Measurements from ENCODE around the gene TMEM221. TPM values are rescaled to one million over a fixed set of nuclear protein-coding genes. Genes with fewer than 3 reads are reported as not detected.
A peak's percentile ranks its signal among the peaks of the same experiment; 100 is the strongest.

The TMEM221 gene
- total RNA-seq, 1 donor from 2014 or later, result 4.5 TPM

- peaks cover 8% of the 10 kb centered on the region for H3K4me1 Mint-ChIP-seq (ENCODE audit: low read depth)
- H3K27ac Mint-ChIP-seq, result no peak overlapping the region
- no peak for TF ChIP-seq CTCF (IDR thresholded peaks at IDR 0.05; ENCODE audit: unreplicated experiment)
These were observed 39.0 kb upstream of the TMEM221 start for GRCh38 chr19:17487284-17488121.

GRCh38 chr19:17486545-17487240 is 38.2 kb upstream of the TMEM221 start:
- no peak for TF ChIP-seq CTCF (IDR thresholded peaks at IDR 0.05; ENCODE audit: unreplicated experiment)
- no peak overlapping the region for H3K27ac Mint-ChIP-seq
- no peak for DNase-seq (ENCODE audit: low spot score, unreplicated experiment)
- H3K4me3 Mint-ChIP-seq (ENCODE audit: low read depth), result no peak overlapping the region
- H3K27me3 Mint-ChIP-seq, result no peaks in the 10 kb centered on the region
- no peaks in the 10 kb centered on the region for H3K9me3 Mint-ChIP-seq (ENCODE audit: low read depth)
- H3K4me1 Mint-ChIP-seq (ENCODE audit: low read depth), result peaks cover 8% of the 10 kb centered on the region
- no peaks in the 10 kb centered on the region for H3K36me3 Mint-ChIP-seq (ENCODE audit: insufficient read depth)

More at GRCh38 chr19:17487284-17488121, 39.0 kb upstream of the TMEM221 start:
- H3K36me3 Mint-ChIP-seq (ENCODE audit: insufficient read depth), result no peaks in the 10 kb centered on the region
- no peaks in the 10 kb centered on the region for H3K27me3 Mint-ChIP-seq
- no peak overlapping the region for H3K4me3 Mint-ChIP-seq (ENCODE audit: low read depth)
- DNase-seq (ENCODE audit: low spot score, unreplicated experiment), result no peak
- no peaks in the 10 kb centered on the region for H3K9me3 Mint-ChIP-seq (ENCODE audit: low read depth)

- H3K36me3 Mint-ChIP-seq (ENCODE audit: insufficient read depth), result no peaks in the 10 kb centered on the region
- H3K27ac Mint-ChIP-seq, result peak overlapping the region; percentile 79
- H3K4me3 Mint-ChIP-seq (ENCODE audit: low read depth), result no peak overlapping the region
- peaks cover 8% of the 10 kb centered on the region for H3K4me1 Mint-ChIP-seq (ENCODE audit: low read depth)
- no peaks in the 10 kb centered on the region for H3K9me3 Mint-ChIP-seq (ENCODE audit: low read depth)
- no peak for TF ChIP-seq CTCF (IDR thresholded peaks at IDR 0.05; ENCODE audit: unreplicated experiment)
- no peak for DNase-seq (ENCODE audit: low spot score, unreplicated experiment)
- no peaks in the 10 kb centered on the region for H3K27me3 Mint-ChIP-seq
These were observed 36.2 kb upstream of the TMEM221 start for GRCh38 chr19:17484520-17485185.

GRCh38 chr19:17483605-17484002 is 35.1 kb upstream of the TMEM221 start:
- DNase-seq (ENCODE audit: low spot score, unreplicated experiment), result no peak
- H3K36me3 Mint-ChIP-seq (ENCODE audit: insufficient read depth), result no peaks in the 10 kb centered on the region
- H3K4me3 Mint-ChIP-seq (ENCODE audit: low read depth), result no peak overlapping the region
- no peak for TF ChIP-seq CTCF (IDR thresholded peaks at IDR 0.05; ENCODE audit: unreplicated experiment)
- H3K27me3 Mint-ChIP-seq, result no peaks in the 10 kb centered on the region
- H3K4me1 Mint-ChIP-seq (ENCODE audit: low read depth), result peaks cover 5% of the 10 kb centered on the region
- no peak overlapping the region for H3K27ac Mint-ChIP-seq
- no peaks in the 10 kb centered on the region for H3K9me3 Mint-ChIP-seq (ENCODE audit: low read depth)

Measured in progenitor cell of endocrine pancreas (in vitro differentiated cells).